HL-60/S4 (cell line): Measurements from ENCODE around the gene AGAP2.

ENCODE experiments used
- in situ Hi-C: fragments of 300-500 bp; cut with MboI; formaldehyde crosslinking; loops from 2 replicates; pipeline ENCODE4 v1.14.3; 2022; ENCODE audit warnings: low sequenced_read_pairs

The AGAP2 gene

DNA sequence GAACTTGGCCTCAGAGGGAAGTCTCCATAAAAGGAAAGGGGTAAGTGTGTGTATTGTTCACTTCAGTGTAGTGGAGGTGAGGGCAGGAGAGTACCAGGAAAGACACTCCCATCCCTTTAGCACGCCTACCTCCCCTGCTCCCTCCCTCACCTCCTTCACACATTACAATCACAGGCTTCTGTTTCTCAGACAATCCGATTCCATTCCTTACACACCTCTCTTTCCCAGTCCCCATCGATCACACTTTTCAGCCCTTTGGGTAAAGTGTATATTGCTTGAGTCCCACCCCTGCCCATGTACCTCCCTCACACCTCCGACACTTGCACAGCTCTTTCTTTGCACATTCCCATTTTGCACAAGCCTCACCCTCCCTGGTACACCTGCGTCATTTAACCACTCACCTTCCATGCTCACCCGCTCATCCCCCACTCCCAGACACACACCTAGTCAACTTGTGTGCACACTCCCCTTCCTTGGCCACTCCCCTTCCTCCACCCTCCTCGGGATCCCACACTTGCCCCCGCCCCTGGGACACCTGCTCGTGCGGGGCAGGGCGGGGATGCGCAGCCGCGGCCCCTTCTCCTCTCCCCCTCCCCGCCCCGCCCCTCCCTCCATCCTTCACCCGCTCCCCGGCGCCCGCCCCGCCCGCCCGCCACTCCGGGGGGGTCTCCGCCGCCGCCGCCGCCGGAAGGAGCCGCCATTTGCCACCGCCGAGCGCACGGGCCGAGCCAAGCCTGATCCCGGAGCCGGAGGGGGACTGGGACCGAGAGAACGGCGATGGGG, 16.1 kb upstream of the AGAP2 start, which contains the start of gene MARCHF9:
Gene MARCHF9, plus strand, starts transcription at position 693 of the 783 bp plus-strand sequence. CDS start 426 bp downstream, outside the sequence.
- in situ Hi-C loops: no loop called here

- in situ Hi-C loops: no loop called here
These were observed 15.3 kb upstream of the AGAP2 start for GRCh38 chr12:57753756-57754337.

GRCh38 chr12:57752668-57753000, 14.1 kb upstream of the AGAP2 start:
- in situ Hi-C loops: no loop called here

DNA sequence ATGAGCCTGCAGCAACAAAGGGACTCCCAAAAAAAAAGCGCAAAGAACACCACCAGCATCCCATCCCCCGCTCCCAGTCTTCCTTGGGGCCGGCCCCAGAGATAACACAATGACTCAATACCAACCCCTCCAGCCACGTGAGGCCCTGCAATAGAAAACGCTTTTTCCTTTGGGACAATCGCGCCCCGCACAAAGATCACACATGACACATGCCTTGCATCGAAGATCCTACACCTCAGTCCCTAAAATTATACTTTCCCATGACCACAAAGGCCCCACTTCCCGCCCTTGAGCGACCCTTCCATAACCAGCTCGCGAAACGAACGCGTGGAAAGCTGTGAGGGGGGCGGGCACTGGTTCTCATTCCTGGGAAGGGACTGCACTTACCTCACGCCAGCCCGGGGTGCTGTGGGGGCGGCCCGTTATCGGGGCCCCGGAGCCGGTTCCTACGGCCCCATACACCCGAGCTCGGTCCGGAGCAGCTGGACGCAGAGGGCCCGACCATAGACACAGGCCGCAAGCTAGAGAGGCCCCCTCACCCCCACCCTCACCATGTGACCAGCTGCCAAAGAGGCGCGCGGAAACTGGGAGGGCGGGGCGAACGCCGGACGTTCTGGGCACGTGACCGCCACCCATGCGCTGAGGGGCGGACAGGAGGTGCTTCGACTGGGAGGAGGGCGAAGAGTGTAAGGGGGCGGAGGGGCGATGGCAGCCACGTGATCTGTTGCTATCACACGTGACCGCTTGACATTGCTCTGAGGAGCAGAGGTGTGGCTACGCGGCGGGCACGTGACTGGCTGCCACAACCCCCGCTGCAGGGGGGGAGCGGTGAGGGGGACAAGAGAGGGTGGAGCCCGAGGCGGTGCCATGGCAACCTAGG, 13.5 kb upstream of the AGAP2 start, which contains the start of gene CDK4:
Gene CDK4, minus strand, starts transcription at position 523 of the 880 bp plus-strand sequence. CDS start 593 bp downstream, outside the sequence.
- in situ Hi-C loops: no loop called here

DNA sequence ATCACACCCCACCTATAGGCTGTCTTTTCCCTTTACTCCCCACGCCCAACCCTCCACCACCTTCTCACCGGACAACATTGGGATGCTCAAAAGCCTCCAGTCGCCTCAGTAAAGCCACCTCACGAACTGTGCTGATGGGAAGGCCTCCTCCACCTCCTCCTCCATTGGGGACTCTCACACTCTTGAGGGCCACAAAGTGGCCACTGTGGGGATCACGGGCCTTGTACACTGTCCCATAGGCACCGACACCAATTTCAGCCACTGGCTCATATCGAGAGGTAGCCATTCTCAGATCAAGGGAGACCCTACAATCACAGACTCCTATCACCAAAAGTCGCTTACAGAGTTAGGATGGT, 12.9 kb upstream of the AGAP2 start:
- in situ Hi-C loops: no loop called here

DNA sequence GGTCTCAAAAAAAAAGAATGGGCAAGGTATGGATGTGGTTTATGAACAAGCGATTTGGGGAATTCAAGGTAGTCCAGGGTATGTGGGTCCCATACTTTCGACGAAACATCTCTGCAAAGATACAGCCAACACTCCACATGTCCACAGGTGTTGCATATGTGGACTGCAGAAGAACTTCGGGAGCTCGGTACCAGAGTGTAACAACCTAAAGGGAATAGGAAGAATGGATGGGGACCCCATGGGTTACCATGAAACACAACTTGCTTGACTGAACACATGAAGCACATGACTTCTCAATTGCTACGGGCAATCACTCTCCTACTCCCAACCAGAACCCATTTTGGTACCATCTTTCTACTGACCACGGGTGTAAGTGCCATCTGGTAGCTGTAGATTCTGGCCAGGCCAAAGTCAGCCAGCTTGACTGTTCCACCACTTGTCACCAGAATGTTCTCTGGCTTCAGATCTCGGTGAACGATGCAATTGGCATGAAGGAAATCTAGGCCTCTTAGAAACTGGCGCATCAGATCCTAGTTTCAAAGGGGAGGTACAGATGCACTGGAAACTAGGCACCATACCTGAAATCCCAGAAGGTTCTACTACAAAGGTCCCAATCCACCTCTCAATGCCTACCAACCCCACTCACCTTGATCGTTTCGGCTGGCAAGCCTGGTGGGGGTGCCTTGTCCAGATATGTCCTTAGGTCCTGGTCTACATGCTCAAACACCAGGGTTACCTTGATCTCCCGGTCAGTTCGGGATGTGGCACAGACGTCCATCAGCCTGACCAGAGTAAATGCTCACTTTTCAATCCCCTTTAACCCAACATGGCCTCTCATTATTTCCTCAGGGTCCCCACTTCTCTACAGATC, 12.3 kb upstream of the AGAP2 start:
- in situ Hi-C loops: no loop called here

- in situ Hi-C loops: no loop called here
These were observed 10.5 kb upstream of the AGAP2 start for GRCh38 chr12:57749061-57749460.

DNA sequence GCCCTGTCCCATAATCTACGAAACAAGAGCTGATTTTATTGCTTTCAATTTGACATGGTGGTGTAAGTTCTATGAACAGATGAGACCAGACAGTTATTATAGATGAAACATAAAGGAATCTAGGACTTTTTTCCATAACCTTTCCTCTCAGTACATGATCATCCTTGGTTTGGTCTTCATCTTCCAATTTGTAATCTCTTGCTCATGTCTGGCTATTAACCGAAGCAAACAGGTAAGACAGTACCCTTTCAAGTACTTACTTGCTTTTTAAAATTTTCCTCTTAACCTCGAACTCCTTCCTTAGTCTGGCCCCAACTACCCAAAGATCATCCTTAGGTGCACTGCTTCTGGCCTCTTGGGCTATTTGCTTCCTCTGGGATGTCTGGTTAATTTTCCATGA, 7.5 kb upstream of the AGAP2 start:
- in situ Hi-C loops: no loop called here

GRCh38 chr12:57745485-57745881, 6.9 kb upstream of the AGAP2 start:
- in situ Hi-C loops: no loop called here

GRCh38 chr12:57744777-57745484, 6.4 kb upstream of the AGAP2 start, which contains the start of gene TSPAN31:
TSS of gene TSPAN31 (plus strand) at chr12:57745039. CDS start at chr12:57745155, 116 bp downstream.
- in situ Hi-C loops: no loop called here

DNA sequence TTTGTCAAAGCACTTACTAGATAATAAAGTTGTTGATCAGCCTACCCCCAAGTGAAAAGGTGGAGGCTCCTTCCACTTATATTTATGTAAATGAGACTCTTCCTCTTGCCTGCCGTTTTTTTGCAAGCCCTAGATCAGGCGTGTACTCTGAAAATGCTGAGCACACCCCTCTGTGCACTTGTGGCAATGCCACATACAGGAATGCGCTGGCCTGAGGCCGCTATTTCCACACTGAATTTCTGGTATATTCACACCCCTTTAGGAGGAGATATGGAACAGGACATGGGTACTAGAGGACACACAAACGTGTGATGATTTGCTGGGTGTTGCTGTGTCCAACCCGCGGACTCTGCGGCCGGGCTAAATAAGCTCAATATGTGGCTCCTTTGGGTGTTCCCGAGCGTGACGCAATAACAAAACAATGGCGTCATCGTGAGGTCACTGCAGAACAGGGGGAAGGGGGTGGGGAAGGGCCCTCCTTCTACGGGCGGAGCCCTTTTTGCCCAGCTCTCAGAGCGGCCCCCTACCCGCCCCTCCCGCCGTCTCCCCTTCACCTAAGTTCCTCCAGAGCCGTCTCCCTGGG, 5.7 kb upstream of the AGAP2 start:
- in situ Hi-C loops: no loop called here

DNA sequence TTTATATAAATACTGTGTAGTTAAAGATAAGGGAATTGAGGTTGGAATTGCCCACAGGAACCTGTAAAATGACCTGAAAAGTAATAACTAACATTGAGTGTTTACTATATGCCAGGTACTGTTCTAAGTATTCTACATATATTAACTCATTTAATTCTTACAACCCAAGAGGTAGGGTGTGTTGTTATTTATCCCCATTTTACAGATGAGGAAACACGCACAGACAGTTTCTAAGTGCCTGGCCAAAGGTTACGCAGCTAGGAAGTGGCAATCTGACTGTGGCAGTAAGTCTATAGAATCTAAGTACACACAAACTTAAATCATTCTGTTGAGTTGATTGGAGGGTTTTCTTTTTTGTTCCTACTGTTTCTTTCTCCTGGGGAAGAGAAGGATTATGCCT, 5.2 kb upstream of the AGAP2 start:
- in situ Hi-C loops: no loop called here

GRCh38 chr12:57741844-57742738, 3.5 kb upstream of the AGAP2 start:
- in situ Hi-C loops: no loop called here

DNA sequence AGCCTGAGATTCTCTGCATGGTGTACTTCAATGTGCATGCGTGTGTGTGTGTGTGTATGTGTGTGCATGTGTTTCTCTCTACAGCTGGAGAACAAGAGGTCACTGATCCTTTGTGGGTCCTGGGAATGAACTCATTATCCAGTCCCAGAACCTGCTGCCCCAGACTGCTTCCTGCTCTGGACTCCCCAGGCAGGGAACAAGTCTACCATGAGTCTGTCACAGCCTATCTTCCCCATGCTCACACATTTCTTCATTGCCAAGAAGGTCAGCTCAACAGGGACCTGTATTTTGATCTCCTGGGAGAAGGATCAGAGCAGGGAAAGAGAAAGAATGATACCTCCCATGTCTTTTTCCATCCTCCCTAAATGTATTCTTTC, 2.9 kb upstream of the AGAP2 start:
- in situ Hi-C loops: no loop called here

DNA sequence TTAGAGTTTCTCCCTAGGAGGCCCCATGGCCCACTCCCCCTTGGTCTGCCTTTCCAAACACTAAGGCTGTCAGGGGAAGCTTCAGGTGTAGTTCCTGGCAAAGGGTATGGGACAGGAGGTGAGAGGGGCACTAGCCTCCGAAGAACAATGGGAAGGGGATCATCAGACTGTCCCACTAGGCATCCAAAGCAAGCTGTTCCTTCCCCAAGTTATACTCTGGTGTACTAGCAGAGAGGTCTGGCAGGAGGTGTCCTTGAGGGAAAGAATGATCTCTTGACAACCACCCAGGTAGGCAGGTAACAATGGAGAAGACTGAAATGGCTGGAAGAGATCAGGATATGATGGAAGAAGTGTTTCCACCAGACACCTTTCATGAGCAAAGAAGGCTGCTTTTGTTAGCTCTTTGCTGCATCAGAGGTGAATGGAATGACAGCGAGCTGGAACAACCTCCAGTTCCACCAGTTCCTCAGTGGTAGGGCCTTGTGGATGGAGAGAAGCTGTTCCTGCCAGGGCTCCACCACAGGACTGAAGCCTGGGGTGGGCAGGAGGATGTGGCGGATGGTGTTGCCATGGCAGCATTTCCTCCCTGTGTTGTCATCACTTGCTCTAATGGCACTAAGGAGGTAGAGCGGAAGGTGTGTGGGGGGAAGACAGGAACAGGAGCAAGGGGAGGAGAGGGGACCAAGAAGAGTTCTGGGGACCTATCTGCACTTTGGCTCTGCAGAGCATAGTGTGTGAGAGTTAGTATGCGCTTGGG, 2.3 kb upstream of the AGAP2 start:
- in situ Hi-C loops: no loop called here

DNA sequence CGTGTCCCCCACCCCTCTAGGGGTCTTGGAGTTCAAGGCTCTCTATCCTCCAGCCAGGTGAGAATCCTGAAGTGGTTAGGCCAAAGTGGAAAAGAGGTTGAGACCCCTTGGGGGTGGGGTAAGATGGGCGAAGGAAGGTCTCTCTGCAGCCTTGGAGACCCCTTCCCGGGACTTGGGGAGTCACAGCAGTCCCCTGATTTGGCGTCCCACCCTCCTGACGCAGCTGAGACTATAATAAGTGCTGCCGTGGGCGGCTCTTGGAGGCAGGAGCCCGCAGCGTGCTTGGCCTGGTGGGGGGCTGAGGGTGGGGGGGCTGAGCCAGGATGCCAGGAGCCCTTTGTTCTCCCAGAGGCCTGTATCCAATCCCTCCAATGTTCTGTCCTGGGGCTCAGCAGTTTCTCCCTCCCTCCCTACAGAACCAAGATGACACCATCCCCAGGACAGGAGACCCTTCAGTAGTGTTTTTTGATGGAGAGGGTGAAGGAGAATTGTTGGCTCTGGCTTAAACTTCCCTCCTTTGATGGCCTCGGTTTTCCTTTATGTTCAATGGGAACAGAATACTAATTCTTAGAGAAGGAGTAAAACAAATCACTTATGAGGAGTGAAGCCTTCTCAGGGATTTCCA, 1.5 kb upstream of the AGAP2 start:
- in situ Hi-C loops: no loop called here

- in situ Hi-C loops: no loop called here
These were observed 845 bp upstream of the AGAP2 start for GRCh38 chr12:57739387-57739786.
